Hepatocyte (in vitro differentiated cells): Measurements from ENCODE around the gene SMAGP.

ENCODE experiments used
- CTCF ChIP-seq: fragments of 200-600 bp; sonication (generic); IDR thresholded peaks from 2 replicates; pipeline ENCODE4 v1.5.1; 2016; ENCODE audit warnings: antibody characterized with exemption, mild to moderate bottlenecking; ENCODE audit not compliant: poor library complexity
- EZH2 ChIP-seq: fragments of 200-600 bp; sonication (generic); IDR thresholded peaks from 2 replicates; pipeline ENCODE4 v1.6.1; 2016; ENCODE audit warnings: antibody characterized with exemption, mild to moderate bottlenecking, borderline replicate concordance
- EZH2phosphoT487 ChIP-seq: fragments of 200-600 bp; sonication (generic); IDR thresholded peaks from one replicate; pipeline ENCODE4 v1.6.1; 2018; ENCODE audit warnings: antibody characterized with exemption, mild to moderate bottlenecking, low read depth, moderate library complexity; ENCODE audit not compliant: unreplicated experiment, severe bottlenecking

GRCh38 chr12:51240971-51241370, 29.2 kb downstream of the SMAGP start:
- TF ChIP-seq CTCF (no peak), EZH2 (no peak), EZH2phosphoT487 (no peak)
